Measurements from ENCODE around the gene CLEC2B.
"Not testable (repeated sequence)": the region's sequence is repeated elsewhere in the genome, so short reads cannot be mapped to it uniquely, and the experiment has no call there.

CLEC2B gene

DNA sequence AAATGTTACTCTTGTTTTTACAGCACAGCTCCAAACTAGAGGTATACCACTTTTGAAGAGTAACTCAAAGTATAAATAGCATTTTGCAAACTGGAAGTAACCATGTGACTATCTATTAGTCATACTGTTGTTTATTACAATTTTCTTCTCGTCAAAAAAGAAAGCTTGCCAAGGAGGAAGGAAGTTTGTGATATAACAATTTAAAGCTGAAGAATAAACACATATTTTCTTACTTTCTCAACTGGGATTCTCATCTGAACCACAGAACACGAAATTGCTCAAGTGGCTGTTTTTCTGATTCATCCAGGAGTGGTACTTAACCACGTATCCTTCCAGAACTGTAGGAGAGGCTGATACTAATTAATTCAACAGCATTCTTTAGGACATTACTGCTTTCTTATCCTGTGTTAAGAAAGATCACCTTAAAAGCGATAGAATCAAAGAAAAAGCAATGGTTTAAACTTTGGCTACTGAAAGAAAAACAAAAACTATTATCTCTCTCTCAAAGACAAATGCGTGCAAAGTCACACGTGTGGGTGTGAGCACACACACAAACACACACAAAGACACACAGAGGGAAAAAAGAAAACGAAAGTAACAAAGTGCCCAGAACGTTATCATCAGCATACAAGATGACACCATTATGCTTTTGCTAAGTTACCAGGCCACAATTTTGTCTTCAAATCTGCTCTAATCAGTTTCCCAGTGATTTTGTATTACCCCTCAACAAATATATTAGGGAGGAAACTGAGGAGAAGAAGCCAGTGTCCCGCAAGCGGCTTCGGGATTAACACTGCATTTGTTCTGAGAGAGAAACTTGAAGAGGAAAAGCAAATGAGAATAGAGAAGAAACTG is at the start of gene CLEC2B:
CLEC2B (minus strand) TSS at position 48 of the 855 bp plus-strand sequence.
- DNase-seq = no peak

DNA sequence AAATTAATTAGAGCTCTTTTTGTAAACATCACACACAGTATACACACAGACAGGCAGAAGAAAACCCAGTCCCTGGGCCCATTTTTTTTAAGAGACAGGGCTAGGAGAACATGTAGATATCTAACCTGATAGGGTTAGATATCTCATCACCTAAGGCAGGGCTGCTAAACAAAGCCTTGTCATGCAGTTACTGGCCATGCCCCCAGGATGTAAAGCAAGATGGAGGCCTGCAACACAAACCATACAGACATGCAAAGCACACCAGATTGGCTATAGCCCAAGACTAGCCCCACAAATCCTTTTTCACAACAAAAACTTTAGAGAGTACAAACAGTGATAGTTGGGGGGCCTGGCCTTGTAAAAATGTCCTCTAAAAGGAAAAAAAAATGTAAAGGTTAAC is 42.6 kb upstream of the CLEC2B start:
- DNase-seq = no peak

DNA sequence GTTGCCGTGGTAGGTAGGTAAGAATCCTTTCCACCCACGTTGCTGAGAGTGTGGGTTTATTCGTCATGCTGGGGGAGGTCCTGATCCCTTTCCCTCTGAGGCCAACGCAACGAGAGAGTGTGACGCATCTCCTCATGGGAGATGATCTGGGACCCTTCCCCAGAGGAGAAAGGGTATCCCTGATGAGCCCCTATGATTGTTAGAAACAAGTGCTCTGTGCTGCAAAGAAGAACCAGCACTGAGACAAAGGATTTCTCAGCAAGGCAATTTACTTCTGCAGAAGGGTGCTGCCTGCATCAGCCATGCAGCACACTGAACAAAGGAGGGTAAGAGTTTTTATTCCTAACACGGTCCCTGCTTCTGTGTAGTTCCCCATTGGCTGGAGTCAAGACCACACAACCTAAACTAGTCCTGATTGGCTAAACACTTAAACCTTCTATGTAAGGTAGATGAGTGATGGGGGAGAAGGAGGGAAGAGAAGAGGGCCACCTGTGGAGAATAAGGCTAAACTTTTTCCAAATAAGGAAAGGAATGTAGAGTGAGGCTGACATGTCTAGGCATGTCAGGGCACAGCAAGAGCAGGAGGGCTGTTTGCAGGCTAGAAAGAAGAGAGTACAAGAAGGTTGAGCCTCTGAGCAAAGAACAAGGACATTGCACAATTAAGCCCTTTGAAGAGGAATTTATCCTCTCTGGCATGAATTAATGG is 41.7 kb upstream of the CLEC2B start:
- DNase-seq = no peak

DNA sequence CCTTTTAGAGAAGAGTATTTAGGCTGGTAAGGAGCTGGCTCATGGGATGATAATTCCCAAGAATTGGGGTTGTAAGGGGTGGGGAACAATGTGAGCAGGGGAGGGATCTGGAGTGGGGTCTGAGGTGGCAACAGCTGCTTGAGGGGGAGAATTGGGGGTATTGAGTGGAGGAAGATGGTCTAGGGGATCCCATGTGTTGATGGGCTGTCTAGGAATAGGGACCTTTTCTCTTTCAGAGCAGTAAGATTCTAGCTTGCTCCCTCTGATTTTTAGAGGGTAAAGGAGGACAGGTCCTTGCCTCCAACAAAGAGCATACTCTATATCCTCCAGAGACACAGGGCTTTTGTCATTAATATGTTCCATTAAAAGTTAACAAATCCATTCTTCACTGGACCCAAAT is 40.6 kb upstream of the CLEC2B start:
- DNase-seq = no peak

DNA sequence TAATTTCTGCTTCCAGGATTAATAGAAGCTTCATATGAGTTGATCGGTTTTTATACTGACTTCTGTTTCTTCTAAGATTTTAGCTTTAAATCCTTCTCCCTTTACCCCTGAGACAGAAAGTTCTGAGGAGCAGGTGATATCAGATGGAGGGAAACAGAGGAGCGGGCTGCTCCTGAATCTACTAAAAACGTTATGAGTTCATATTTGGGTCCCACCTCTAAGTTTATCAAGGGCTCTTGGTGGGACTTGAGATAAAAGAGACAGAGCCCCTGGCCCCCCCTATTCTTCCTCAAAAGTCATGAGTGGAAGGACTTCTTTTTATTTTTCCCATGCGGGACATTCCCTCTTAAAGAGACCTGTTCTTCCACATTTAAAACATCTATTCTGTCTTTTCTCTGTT is 39.2 kb upstream of the CLEC2B start:
- DNase-seq = no peak

DNA sequence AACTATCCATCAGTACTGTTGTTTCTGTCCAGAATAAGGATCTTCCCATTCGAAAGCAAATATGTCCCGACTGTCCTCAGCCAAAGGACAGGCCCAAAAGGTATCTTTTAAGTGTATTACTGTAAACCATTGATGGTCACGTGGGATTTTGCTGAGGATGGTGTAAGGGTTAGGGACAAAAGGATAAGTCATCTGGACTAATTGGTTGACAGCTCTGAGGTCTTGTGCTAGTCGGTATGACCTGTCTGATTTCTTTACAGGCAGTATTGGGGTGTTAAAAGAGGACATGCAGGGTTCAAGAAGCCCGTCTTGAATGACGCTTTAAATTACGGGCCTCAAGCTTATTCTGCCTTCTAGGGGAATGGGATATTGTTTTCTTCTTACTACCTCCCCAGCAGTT is 38.6 kb upstream of the CLEC2B start:
- DNase-seq = no peak

DNA sequence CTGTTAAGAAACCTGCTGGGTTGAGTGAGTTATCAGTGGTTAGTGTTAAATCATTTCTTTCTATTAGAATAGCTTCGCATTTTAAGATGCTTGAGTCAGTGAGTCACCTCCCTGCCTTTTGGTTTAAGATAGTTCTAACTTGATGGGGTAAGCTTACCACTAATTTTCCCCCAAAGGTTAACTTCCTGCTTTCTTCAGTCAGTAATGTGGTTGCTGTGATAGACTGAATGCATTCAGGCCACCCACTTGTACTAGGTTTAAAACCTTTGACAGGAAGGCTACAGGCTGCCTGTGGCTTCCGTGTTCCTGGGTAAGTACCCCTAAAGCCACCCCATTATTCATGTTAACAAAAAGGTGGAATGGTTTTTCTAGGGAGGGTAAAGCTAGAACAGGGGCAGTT is 37.7 kb upstream of the CLEC2B start:
- no peak for DNase-seq

DNA sequence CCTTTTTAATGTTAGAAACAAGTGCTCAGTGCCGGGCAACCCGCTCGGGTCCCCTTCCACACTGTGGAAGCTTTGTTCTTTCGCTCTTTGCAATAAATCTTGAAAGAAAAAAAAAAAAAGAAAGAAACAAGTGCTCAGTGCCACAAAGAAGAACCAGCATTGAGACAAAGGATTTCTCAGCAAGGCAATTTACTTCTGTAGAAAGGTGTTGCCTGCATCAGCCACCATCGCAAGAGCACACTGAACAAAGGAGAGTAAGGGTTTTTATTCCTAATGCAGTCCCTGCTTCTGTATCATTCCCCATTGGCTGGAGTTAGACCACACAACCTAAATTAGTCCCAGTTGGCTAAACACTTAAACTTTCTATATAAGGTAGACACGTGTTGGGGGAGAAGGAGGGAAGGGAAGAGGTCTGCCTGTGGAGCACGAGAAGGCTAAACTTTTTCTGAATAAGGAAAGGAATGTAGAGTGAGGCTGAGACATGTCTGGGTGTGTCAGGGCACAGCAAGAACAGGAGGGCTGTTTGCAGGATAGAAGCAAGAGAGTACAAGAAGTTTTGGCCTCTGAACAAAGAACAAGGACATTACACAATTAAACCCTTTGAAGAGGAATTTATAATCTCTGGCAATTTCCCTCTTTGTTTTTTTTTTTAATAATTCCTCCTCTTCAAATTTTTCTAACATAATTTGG is 33.5 kb upstream of the CLEC2B start:
- DNase-seq = no peak

DNA sequence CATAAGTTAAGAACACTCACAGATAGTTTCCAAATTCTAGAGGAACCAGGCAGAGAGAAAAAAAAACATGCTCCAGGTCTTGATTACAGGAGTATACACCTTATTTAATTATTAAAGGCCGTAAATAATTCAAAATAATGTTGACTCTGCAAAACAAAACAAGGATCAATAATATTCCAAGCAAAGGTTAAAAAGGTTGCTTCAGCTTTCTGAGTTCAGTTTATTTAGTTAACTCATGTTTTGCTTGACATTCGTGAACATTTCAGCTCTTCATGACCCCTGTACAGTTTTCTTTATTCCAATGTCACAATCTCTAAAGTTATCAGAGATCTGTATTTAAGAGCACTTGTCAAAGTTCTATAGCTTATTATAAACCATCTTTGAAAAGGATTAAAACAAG is 31.8 kb upstream of the CLEC2B start:
- no peak for DNase-seq

DNA sequence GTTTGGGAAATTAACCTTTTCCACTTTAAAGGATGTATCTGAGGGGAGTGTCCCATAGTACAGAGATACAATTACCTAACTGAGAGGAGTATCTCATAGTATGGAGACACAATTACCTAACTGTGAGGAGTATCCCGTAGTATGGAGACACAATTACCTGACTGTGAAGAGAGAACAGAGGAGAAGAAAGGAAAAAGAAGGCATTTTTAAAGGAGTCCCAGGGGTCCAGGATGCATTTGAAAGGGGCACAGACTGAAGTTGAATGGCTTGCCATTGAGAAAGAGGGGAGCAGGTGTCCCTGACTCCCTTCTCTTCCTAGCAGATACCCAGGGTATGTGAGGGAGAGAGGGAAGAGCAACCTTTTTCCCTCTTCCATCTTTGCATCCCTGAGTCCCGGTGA is 30.1 kb upstream of the CLEC2B start:
- no peak for DNase-seq

DNA sequence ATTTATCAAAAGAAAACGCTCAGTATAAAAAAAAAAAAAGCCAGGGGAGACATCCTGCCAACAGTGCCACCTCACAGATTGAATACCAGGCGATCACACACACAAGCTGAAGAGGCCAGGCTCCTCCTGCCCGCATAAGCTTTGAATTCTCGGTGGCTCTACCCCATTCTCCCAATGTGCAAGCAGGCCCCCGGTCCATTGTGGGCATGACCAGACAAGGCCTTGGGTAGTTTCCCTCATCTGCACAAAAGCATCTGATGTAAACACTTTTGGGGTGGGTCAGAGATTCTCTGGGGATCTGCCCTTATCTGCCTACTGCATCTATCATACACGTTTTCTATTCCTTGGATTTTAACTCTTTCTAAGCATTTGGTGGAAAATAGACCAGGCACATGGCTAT is 28.4 kb upstream of the CLEC2B start:
- no peak for DNase-seq

DNA sequence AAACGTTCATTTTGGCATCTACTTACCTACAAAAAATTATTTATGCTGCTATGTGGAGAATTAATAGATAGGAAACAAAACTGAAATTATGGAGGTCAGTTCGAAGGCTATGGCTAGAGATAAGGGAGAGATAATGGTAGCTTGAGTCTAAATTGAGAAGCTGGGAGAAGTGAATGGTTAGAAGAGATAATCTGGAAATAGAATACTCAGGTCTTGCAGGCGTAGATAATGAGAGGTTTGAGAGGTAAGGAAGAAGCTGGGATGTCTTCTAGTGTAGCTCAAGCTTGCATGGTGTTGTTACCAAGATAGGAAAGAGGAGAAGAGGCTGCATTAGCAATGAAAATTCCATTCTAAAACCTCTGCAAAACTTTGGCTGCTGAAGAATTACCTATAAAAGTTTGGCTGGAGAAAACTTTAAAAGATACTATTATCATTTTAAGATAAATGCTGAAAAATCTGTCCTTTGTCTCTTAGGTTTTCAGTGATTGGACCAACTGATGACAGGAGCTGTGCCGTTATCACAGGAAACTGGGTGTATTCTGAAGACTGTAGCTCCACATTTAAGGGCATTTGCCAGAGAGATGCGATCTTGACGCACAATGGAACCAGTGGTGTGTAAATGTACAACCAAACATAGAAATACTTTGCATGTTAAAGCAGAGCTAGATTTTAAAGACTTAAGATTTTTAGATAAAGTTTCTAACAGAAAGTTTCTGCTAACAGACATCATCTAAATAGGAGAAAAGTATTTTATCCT is 26.2 kb upstream of the CLEC2B start:
- DNase-seq = no peak

DNA sequence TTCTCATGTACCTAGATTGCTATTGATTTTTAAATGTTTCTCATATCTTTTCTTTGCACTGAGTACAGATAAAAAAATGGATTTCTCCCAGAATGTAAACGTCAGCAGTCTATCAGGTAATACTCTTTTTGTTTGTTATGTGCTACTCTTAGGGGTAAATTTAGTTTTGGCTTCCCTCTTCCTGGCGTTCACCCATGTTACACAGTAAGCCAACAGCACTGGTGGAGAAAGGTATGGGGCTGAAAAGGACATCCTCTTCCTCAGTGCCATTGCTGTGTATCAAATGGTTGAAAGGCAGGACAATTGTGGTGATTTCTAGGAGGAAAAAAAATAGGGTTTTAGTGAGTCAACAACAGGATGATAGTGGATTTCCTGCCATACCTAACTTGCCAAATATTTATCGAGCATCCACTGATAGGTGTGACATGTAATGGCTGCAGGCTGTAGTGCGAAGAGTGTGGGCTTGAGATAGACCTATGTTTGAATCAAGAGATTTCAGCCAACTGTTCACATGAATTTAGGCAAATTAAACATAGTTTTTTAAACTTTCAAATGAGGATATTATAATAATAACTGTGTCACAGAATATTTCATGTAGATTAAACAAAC is 19.6 kb upstream of the CLEC2B start:
- no peak for DNase-seq

DNA sequence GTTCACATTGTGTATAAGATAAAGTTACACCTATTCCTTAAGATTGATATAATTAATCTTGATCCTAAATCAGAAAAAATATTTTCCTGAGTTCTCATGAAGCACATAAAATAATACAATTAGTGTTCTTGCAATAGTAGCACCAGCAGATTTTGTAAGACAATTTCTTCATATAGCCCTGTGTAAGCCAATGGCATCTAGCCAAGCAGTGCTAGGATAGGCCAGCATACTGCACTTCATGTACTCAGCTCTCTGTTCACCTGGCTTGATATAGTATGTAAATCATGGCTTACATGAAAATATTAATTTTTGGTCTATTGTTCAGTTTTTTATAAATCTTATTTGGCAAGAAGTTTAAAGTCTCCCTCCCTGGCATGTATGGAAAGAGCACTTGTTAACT is 14.0 kb upstream of the CLEC2B start:
- no peak for DNase-seq

DNA sequence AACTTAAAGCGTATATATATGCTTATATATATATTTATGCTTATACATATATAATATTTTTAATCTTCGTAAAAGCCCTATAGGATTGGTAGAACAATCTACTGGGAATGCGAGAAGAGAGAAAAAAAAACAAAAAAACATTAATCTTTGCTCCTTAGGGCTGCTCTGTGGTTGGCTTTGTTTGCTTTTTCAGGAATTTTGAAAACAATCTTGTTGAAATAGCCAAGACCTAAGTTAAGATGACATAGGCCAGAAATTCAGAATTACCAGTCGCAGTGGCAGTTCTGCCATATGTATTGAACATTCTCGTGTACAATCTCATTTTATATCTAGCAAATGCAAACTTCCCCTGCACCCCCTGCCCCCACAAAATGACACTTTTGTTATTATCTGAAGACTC is 12.8 kb upstream of the CLEC2B start:
- no peak for DNase-seq

DNA sequence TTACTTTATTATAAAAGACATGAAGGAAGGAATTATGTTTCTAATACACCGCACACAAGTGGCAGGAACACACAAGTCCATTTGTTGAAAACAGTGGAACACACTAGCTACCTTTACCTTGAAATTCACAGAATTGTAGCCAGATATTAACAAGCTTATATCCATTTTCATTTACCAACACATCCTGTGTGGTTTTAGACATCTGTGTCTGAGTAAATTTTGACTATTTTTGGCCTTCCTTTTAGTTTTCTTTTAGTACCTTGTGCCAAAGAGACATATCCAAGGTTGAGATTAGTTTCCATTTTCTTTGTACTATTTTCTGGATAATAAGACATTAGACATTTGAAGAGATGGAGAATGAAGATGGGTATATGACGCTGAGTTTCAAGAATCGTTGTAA is 12.1 kb upstream of the CLEC2B start, which contains the start of gene KLRF2:
KLRF2 (plus strand) TSS at position 244 of the 400 bp plus-strand sequence; CDS start at position 351, 107 bp downstream.
- no peak for DNase-seq

DNA sequence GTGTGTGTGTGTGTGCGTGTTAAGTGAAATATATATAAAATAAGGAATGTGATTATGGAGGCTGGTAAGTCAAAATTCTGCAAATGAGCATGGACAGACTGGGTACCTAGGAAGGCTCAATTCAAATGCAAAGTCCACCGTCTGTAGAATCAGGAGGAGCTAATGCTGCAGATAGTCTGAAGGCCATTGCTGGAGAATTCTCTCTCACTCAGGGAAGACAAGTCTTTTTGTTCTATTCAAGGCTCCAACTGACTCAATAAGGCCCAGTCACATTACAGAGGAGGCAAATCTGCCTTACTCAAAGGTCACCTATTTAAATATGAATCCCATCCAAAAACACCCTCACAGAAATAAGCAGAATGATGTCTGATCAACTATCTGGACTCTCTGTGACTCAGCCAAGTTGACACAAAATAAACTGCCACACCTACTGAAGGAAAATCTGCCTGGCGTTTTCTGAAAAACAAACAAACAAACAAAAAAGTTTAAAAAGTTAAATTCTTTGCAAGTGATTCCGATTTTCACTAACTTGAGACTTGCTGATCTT is 11.5 kb upstream of the CLEC2B start:
- no peak for DNase-seq

DNA sequence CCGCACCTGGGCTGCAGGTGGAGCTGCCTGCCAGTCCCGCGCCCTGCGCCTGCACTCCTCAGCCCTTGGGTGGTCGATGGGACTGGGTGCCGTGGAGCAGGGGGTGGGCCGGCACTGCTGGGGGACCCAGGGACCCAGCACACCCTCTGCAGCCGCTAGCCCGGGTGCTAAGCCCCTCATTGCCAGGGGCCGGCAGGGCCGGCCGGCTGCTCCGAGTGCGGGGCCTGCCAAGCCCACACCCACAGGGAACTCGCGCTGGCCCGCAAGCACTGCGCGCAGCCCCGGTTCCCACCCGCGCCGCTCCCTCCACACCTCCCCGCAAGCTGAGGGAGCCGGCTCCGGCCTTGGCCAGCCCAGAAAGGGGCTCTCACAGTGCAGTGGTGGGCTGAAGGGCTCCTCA is 7.0 kb upstream of the CLEC2B start:
- DNase-seq = not testable (repeated sequence)

DNA sequence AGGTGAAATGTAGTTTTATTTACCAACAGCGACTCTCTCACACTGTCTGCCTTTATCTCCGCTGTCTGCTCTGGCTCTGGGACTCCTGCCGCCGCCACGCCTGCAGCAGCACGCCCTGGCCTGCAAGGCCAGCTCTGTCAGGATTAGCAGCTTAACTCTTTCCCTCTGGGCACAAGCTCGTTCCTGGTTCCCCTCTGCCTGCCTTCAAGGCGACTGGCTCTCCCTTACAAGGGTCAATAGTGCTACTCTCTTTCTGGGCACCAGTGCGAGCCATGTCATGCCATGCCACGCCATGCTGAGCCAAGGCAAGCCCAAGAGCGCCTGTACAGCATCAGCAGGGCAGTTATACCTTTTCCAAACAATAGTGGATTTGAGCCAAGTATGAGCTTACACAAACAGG is 3.6 kb upstream of the CLEC2B start:
- no peak for DNase-seq

DNA sequence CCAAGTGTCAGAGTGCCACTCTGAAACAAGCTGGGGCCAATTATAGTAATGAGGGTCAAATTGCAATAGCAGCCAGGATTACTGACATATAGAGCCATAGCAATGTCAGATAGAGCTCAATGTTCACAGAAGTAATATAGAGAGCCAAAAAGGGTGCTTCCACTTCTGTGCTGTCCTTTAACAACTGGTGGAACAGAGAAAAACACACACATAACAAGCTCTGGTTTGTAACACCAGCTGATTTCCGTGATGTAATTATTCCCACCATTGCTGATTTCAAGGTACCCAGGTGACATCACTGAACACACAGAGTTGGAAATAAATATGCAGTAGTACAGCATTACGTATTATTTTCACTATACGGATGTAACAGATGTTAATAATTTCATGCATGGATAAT is 3.0 kb upstream of the CLEC2B start:
- no peak for DNase-seq

DNA sequence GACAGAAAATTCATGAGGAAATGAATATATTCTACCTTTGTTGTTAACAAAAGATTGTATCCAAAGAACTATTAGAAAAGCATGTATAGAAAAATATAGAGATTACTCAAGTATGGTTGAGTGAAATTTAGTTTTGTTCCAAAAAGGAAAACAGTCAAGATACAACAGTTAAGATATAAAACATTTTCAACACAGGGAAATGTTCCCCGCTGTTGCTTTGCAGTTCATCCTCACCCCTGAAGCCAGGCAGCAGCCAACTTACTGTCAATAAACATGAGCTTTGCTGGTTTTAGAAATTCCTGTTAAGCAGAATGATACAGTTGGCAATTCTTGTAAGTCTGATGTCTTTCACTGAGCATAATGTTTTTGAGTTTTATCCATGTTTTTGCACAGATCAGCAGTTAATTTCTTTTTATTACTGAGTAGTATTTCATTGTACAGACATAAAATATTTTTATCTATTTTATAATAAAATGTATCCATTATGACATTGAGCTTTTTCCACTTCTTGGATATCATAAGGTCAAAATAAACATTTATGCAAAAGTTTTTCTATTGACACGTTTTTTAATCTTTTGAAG is 1.2 kb upstream of the CLEC2B start:
- no peak for DNase-seq

DNA sequence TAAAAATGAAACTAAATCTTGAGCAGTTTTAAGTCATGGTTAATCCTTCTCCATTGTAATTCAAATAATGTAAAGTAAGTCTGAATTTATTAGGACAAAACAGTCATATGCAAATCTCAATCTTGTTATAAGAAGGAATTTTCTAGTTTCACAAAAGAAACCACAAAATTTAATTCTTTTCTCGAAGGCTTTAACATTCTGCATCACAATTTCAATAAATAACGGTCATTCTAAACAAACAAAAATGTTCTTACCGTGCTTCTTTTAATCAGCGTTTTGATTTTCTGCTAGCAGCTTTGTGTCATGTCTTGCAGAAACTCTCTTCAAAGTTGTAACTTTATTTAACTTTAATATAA is 225 bp downstream of the CLEC2B start:
- DNase-seq = no peak

All from activated CD4-positive, CD25-positive, alpha-beta regulatory T cell (primary cell).